Measurements from ENCODE around the gene TSNAXIP1. TPM values are rescaled to one million over a fixed set of nuclear protein-coding genes. Genes with fewer than 3 reads are reported as not detected.

TSNAXIP1 gene
- total and polyA plus RNA-seq, 12 donors = 0.15 to 1.2 (median 0.56) TPM

DNA sequence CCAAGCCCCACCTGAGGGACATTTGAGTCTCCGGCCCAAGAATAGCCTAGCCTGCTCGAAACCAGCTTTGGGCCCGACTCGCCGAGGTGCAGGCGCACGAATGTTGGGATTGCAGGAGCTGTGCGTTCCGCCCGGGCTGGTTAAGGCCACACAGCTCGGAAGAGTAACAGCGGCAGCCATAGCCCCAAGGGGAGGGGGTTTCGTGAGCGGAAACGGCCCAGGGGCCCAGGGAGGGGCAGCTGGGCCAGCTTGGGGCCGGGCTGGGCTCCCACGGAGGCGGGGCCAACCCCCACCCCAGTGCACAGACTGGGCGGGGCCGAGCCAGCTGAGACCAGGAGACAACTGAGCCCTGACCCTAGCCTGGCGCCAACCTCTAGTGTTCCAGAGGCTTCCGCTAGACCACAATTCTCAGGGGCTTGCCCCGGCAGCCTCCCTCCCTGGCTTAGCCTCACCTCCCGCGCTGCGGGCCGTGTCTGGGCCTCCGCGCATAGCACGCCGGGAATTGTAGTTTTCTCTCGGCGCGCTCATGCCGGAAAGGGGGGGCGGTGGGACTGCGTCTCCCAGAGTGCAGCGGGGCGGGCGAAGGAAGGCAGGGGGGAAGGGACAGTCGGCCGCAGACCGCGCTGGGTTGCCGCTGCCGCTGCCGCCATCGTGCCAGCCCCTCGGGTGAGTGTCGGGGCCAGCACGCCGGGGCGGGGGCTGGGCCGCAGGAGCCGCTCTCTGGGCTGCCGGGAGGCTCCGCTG is 39.8 kb downstream of the TSNAXIP1 start, which contains the start of gene NUTF2:
Gene NUTF2, plus strand, starts transcription at position 614 of the 744 bp plus-strand sequence. CDS start 18,198 bp downstream, outside the sequence.
- 1% methylated on average over 48 to 57 of the region's 57 CpGs for WGBS, 2 donors
- no peaks in the 10 kb centered on the region for H3K27me3 ChIP-seq
- TF ChIP-seq CTCF (IDR thresholded peaks at IDR 0.05) = no peak
- DNase-seq = peak; percentile 96 to 97
- H3K36me3 ChIP-seq = peaks cover 0 to 6% (median 0%) of the 10 kb centered on the region in 9 donors
- no peaks in the 10 kb centered on the region for H3K9me3 ChIP-seq
- H3K4me1 ChIP-seq = peaks cover 21 to 64% (median 57%) of the 10 kb centered on the region in 9 donors
- H3K4me3 ChIP-seq = peak within 1 kb of the TSS; percentile 55 to 100 (median 96)
- ATAC-seq = peak; percentile 84 to 93 (median 89)
- intact Hi-C loops (cut with DNase I) = loop anchor here in 3 of 10 donors (2.0 to 10.0 kb wide), 5 partner anchors 16 to 322 kb away; partner anchors contain the start of genes EDC4 (in 1 of the 3), RANBP10 (in 1 of the 3), RIPOR1 (in 1 of the 3) and TSNAXIP1 (in 1 of the 3)
- peak within 1 kb of the TSS; percentile 90 to 100 (median 97) for H3K27ac ChIP-seq

- peaks cover 21 to 63% (median 54%) of the 10 kb centered on the region in 9 donors for H3K4me1 ChIP-seq
Measured at GRCh38 chr16:67847064-67847861, 40.6 kb downstream of the TSNAXIP1 start, which contains the start of gene CENPT. TSS of gene CENPT (minus strand) at chr16:67847693. CDS start at chr16:67833859, 13,834 bp downstream.

GRCh38 chr16:67848118-67848517 is 41.4 kb downstream of the TSNAXIP1 start:
- Histone ChIP-seq H3K4me3 (peak overlapping the region; percentile 55 to 100 (median 96)), H3K9me3 (no peaks in the 10 kb centered on the region), H3K27me3 (no peaks in the 10 kb centered on the region), H3K36me3 (peaks cover 0 to 8% (median 0%) of the 10 kb centered on the region in 9 donors), H3K4me1 (peaks cover 21 to 59% (median 53%) of the 10 kb centered on the region in 9 donors), H3K27ac (peak overlapping the region in 9 of 10 donors; percentile 90 to 100 (median 97))
- no peak for ATAC-seq
- intact Hi-C loops (cut with DNase I) = loop anchor here in 2 of 10 donors (5.0 to 10.0 kb wide), 3 partner anchors 41 to 323 kb away; partner anchors contain the start of genes RANBP10 (in 1 of the 2), RIPOR1 (in 1 of the 2) and TSNAXIP1 (in 1 of the 2)
- no peak for TF ChIP-seq CTCF (IDR thresholded peaks at IDR 0.05)
- DNase-seq = no peak
- WGBS, 2 donors = 87 to 90% methylated on average over 11 of the region's 11 CpGs

More at GRCh38 chr16:67847064-67847861, 40.6 kb downstream of the TSNAXIP1 start, which contains the start of gene CENPT:
- 0% methylated on average over 40 to 59 of the region's 62 CpGs for WGBS, 2 donors
- peak in 1 of 2 donors; percentile 54 for DNase-seq
- H3K4me3 ChIP-seq = peak within 1 kb of the TSS; percentile 55 to 100 (median 96)
- peaks cover 0 to 7% (median 0%) of the 10 kb centered on the region in 9 donors for H3K36me3 ChIP-seq
- peak; percentile 30 to 73 (median 56) for ATAC-seq
- TF ChIP-seq CTCF (IDR thresholded peaks at IDR 0.05) = no peak
- intact Hi-C loops (cut with DNase I) = loop anchor here in 3 of 10 donors (2.0 to 10.0 kb wide), 5 partner anchors 16 to 322 kb away; partner anchors contain the start of genes EDC4 (in 1 of the 3), RANBP10 (in 1 of the 3), RIPOR1 (in 1 of the 3) and TSNAXIP1 (in 1 of the 3)
- no peaks in the 10 kb centered on the region for H3K27me3 ChIP-seq
- H3K9me3 ChIP-seq = no peaks in the 10 kb centered on the region
- peak within 1 kb of the TSS; percentile 90 to 100 (median 97) for H3K27ac ChIP-seq
